ENCODE data around the gene COG4.
"Not testable (repeated sequence)": the region's sequence is repeated elsewhere in the genome, so short reads cannot be mapped to it uniquely, and the experiment has no call there.

COG4 gene

DNA sequence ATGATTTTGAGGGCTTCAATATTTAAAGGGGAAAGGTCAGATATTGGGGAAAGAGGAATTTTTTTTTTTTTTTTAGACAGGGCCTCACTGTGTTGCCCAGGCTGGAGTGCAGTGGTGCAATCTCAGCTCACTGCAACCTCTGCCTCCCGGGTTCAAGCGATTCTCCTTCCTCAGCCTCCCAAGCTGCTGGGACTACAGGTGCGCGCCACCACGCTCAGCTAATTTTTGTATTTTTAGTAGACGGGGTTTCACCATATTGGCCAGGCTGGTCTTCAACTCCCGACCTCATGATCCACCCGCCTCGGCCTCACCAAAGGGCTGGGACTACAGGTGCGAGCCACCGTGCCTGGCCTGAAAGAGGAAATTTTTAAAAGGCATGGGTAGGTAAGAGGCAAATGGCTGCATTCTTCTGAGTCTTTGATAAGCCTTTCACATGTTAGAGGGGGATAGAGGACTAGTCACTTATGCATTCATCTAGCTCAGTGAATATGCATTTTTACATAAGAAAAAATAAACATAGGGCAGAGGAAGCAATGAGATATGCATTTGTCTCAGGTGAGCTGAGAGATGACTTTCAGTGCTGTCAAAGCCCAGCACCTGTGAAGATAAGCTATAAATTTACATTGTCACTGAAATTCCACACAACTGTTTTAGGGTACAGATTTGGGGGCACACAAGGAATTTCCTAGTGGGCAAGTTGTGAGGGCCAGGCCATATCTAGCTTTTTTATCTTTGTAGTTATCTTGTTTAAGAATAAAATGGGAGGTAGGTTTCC, 70.0 kb downstream of the COG4 start:
- DNase-seq: no peak

DNA sequence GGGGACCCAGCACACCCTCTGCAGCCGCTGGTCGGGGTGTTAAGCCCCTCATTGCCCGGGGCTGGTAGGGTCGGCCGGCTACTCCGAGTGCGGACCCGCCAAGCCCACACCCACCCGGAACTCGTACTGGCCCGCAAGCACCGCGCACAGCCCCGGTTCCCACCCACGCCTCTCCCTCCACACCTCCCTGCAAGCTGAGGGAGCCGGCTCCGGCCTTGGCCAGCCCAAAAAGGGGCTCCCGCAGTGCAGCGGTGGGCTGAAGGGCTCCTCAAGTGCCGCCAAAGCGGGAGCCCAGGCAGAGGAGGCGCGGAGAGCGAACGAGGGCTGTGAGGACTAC, 72.4 kb downstream of the COG4 start:
- DNase-seq: not testable (repeated sequence)

DNA sequence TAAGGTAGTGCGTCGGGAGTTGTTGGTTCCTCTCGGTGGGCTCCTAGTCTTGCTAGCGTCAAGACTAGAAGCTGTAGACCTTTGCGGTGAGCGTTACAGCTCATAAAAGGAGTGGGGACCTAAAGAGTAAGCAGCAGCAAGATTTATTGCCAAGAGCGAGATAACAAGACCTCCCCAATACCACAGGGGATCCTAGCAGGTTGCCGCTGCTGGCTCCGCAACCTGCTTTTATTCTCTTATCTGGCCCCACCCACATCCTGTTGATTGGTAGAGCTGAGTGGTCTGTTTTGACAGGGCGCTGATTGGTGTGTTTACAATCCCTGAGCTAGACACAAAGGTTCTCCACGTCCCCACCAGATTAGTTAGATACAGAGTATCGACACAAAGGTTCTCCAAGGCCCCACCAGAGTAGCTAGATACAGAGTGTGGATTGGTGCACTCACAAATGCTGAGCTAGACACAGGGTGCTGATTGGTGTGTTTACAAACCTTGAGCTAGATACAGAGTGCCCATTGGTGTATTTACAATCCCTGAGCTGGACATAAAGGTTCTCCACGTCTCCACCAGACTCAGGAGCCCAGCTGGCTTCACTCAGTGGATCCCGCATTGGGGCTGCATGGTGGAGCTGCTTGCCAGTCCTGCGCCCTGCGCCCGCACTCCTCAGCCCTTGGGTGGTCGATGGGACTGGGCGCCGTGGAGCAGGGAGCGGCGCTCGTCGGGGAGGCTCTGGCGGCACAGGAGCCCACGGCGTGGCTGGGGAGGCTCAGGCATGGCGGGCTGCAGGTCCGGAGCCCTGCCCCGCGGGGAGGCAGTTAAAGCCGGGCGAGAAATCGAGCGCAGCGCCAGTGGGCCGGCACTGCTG, 73.0 kb downstream of the COG4 start:
- not testable (repeated sequence) for DNase-seq

DNA sequence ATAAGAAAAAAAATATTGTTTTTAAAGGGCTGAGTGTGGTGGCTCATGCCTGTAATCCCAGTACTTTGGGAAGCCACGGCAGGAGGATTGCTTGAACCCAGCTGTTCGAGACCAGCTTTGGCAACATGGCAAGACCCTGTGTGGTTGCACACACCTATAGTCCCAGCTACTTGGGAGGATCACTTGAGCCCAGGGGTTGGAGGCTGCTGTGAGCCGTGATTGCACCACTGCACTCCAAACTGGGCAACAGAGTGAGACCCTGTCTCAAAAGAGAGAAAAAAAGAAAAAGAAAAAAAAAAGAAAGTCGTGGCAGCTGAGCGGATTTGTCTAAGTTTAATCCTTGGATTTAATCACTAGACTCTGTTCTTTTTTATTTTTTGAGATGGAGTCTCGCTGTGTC, 75.3 kb downstream of the COG4 start:
- DNase-seq: no peak

DNA sequence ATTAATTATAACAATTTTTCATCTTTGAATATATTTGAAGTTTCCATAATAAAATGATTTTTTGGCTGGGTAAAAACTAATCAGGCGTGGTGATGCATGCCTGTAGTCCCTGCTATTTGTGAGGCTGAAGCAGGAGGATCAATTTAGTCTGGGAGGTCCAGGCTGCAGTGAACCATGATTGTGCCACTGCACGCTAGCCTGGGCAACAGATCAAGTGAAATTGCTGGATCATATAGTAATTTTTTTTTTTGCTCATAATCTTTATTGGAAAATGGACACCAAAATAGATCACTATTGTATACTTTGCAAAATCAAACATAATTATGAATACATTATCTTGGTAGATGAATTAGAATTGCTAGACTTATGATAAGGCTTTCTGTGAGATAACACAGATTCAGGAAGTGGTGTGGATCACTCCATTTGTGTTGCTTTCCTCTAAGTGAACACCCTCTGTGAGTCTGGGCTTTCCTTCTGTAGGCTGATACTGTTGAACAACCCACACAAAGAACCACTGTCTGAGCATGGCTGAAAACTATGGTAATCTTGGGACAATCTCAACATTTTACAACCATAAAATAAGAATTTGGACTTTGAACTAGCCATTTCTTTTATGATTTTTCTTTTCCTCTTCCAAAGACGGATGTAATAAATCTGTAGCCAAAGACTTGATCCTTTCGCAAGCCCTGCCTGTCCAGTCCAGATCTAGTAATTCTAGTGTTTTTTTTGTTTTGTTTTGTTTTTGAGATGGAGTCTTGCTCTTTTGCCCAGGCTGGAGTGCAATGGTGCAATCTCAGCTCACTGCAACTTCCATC, 78.9 kb downstream of the COG4 start:
- no peak for DNase-seq

DNA sequence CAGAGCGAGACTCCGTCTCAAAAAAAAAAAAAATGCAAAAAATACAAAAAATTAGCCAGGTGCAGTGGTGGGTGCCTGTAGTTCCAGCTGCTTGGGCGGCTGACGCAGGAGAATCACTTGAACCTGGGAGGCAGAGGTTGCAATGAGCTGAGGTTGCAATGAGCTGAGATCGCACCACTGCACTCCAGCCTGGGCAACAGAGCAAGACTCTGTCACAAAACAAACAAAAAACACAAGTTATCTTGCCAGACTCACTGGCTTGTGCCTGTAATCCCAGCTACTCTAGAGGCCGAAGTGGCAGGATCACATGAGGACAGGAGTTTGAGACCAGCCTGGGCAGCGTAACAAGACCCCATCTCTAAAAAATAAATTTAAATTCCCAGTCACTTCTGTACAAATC, 81.0 kb downstream of the COG4 start:
- no peak for DNase-seq

DNA sequence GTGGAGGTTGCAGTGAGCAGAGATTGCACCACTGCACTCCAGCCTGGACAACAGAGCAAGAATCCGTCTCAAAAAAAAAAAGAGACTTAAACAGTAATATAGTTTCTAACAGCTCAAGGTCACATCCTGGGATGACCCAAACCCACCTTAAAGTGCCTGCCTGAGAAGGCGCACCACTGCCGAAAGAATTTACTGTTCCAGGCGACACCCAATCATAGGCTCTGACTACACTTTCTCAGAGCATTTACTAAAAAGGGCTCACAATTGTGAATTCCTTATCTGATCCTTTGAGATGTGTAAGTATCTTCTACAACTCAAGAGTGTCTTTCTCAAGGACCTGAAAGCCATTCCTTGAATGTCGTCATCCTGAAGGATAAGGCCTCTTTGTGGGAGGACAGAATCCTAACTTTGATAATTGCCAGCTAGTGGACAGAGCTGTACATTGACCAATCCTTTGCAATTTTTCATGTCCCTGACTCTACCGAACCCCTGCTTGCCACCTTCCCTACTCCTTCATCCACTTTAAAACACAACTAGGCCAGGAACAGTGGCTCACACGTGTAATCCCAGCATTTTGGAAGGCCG, 81.9 kb downstream of the COG4 start:
- no peak for DNase-seq

DNA sequence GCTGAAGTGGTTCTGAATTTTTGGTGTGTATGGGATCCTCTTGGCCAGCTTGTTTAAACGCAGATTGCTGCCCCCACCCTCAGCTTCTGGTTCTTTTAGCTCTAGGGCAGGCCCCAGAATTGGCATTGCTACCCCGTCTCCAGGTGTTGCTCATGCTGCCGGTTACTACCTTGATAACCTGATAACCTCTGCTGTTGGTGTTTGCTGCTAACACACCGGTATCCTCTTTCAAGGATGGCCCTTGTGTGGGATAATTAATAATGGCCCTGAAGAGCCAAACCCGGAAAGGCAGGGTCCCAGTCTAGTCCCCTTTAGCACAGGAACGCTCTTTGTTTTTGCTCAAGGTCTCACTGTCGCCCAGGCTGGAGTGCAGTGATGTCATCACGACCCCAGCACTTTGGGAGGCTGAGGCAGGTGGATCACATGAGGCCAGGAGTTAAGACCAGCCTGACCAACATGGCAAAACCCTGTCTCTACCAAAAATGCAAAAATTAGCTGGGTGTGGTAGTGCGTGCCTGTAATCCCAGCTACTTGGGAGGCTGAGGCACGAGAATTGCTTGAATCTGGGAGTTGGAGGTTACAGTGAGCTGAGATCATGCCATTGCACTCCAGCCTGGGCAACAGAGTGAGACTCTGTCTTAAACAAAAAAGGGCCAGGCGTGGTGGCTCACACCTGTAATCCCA, 83.2 kb downstream of the COG4 start:
- DNase-seq: no peak

DNA sequence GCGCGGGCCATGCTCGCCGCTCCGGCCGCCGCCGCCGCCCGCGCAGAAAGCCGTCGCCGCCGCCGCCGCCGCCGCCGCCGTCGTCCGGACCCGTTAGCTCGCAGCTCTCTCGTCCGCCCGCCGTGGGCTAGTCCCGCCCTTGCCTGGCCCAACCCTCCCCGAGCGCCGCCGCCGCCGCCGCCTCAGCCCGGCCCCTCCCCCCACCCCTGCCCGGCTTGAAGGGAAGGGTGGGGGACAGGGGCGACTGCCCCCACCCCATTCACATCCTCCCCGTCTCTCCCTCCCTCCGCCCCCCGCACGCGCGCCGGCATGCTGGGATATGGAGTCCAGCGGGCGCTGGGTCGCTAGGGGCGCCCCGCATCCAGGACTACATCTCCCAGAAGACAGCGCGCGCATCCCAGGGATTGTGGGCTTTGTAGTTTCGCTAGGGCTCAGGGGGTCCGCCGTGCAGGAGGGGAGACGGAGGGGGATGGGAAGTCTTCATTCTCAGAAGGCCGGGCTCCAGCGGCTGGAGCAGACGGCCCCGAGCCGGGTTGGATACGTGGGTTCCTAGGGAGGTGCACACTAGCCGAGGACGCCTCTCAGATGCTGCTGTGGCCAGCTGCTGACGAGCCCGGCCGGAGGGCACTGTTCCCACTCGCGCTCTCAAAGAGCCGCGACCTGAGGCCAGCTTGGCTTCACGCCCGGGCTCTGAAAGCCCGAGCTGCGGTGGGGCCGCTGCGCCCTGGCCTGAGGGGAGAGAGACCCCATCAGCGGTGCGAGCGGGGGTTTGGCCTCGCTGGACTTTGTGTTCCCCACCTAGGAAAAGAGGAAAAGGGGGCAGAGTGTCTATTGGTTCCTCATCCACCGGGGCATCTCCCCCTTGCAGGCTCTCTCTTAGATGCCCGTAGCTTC, 84.1 kb downstream of the COG4 start, which contains the start of gene ST3GAL2:
Gene ST3GAL2, minus strand, starts transcription at position 132 of the 894 bp plus-strand sequence. CDS start 40,570 bp downstream, outside the sequence.
- peak; percentile 96 for DNase-seq

DNA sequence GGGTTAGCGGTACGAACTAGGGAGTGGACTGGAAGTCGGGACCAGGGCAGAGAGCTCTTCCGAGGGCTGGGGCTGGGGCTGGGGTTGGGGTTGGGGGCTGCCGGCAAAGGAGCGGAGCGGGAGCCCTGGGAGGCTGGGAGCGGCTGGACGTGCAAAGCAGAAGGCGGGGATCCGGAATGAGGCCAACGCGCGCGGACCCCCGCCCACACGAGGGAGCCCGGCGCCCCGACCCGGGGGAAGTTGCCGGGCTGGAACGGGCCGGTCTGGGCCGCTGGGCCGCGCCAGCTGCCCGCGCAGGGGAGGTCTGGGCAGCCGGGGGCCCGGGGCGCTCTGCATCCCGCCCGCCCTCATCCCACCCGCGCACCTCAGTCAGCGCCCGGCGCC, 84.8 kb downstream of the COG4 start:
- DNase-seq: no peak

DNA sequence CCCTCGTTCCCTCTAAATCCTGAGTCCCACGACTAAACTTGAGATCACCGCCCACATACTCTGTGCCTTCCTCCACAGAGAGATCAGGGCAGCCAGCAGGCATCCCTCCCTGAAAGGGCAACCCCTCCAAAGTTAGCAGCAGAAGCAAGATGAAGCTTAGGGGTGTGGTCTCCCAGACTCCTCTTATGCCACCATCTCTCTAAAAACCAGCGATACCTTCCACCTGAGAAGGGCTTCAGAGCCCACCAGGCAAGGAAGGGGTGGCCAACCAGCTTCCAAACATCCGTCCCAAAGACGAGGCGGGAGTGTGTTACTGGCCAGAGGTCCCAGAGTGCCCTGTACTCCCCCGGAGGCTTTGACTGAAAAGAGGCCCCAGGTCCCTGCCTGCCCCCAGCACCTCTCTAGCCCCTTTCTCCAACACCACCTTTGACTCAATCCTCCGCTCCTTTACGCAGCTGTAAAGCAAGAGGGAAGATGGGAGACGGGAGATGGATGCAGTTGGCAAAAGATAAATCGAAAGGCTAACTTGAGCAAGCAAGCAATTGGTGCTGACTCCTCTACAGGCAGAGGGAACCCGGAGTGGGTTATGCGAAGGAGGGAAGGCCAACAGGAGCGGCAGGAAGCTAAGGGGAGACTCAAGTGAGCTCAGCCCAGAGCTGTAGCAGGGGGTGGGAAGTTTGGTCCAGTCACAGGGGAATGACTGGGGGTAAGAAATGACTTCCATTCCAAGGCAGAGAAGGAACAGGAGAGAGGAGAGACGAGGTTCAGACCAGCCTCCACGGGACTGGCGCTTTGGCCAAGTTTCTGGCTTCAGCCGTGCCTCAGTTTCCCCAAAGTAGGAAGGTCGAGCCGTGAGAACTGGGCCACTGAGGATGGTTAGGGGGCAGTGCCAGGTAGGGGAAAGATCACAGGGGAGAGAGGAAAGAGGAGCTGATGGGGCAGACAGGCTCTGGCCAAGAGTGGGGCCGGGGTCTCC, 85.5 kb downstream of the COG4 start:
- DNase-seq: no peak

DNA sequence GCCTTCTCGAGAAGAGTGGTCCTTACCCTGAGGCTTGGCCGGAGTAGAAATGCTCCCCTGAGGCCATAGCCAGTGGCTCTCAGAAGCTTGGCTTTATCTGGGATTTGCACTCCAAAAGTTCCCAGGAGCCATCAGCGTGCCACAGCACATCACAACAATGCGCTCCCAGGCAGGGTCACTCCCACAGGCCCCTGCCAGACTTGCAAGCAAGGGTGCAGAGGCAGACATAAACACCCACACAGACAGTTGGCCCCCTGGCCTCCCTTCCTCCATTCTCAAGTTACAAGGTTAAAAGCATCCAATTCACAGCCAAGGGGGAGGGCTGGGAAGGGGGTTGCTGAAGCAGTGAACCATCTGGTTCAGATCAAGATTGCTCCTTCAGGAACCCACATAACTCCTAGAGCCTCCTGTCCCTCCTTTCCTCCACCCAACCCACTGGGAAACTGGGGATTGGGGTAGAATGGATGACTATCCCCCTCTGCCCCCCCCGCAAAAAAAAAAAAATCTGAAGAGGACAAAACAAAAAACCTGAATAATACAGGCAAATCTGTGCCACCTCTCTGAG, 86.3 kb downstream of the COG4 start:
- no peak for DNase-seq

DNA sequence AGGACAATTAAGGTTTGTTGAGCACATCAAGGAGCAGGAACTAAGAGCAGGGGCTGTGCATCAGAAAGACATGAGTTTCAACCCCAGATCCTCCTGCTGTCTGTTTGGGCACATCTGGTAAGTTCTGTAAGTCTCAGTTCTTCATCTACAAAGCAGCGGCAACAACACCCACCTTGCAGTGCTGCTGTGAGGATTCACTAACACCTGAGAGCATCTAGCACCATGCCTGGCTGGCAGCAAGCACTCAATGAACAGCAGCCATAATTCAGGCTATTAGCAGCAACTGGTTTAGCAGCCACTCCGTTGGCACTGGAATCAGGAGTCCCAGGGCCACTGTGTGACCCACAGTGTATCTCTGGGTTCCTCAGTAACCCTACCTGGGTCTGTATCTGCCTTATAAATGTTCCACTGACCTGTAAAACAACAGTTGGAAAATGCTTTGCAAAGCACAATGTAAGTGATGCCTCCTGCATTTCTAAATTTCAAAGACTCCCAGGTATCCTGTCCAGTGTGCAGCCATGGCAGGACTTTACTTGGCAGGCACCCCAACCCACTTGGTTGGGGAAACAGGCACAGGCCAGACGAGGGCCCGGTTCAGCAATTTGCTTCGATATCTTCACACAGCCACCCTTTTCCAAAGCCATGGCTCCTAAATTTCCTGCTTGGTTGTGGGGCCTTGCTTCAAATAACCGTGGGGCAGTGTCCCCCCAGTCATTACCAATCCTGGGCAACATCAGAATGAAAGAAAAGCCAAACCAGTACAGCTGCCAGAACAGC, 88.7 kb downstream of the COG4 start:
- no peak for DNase-seq

DNA sequence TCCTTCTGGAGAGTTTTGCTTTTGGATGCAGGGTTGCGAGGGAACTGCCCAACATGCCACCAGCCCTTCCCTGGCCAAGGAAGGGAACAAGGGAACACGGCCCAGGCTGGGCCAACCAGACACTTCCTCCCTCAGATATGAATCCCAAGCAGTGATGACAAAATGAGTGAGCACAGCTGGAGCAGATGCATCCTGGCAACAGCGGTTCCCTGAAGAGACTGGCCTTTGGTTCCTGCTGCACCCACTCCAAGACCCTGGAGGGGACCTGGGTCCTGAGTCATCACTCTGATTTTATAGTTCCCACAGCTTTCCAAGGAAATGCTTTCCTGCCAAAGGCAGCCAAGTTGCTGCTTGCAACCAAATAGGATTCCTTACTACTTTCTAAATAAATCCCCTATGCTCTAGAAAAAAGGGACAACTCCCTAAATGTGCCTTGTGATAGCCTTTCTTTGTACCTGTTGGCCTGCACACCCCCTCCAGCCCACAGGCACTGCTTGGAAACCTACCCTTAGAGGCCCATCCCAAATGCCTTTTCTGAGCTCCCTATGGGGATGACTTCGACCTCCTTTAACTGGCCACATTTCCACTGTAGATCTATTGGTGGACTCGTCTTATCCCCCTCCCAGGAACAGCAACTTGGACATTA, 89.8 kb downstream of the COG4 start:
- no peak for DNase-seq

DNA sequence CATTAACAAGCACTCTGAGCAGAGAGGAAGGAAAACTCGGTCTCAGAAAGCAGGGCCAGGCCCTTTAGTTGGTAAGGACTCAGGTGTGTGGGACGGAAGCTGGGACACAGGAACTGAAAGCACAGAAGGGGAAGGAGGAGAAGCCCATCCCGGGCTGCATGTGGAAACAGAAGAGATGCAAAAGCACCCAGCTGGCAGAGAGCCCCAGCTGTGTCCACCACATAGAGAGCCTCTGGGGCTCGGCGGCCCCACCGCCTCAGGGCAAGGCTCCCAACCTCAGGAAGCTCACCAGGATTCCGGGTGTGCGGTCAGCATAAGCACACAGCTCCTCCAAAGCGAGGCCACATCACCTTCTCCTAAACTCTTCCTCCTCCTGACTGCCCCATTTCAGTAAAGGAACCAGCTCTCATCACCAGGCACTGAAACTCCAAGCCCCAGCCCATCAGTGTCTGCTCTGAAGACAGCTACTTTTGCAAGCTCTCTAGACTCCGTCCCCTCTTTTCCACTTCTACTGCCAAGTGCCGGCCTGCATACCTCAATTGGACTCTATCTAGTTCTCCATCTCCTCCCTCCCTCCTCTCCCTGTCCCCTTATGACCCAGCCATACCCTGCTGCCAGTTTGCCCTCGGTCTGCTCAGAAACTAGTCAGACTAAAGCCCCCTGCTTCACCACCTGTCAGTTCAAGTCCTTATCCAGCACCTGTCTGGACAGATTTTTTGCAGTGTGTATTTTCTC, 90.5 kb downstream of the COG4 start:
- DNase-seq: no peak

DNA sequence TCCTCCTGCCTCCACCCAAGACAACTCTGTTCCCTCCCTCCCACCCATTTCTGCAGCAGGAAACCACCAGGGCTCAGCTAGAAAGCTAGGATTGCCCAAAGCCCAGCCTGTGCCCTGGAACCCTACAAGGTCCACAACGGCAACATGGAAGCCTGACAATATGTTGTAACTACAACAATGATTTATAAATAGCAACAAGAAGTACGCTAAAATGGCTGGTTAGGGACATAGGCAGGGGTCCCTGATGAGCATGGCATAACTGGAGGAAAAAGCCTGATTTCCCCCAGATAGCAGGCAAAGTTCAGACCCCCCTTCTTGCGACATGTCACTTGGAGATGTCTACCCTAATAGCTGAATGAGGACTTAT, 91.0 kb downstream of the COG4 start:
- no peak for DNase-seq

DNA sequence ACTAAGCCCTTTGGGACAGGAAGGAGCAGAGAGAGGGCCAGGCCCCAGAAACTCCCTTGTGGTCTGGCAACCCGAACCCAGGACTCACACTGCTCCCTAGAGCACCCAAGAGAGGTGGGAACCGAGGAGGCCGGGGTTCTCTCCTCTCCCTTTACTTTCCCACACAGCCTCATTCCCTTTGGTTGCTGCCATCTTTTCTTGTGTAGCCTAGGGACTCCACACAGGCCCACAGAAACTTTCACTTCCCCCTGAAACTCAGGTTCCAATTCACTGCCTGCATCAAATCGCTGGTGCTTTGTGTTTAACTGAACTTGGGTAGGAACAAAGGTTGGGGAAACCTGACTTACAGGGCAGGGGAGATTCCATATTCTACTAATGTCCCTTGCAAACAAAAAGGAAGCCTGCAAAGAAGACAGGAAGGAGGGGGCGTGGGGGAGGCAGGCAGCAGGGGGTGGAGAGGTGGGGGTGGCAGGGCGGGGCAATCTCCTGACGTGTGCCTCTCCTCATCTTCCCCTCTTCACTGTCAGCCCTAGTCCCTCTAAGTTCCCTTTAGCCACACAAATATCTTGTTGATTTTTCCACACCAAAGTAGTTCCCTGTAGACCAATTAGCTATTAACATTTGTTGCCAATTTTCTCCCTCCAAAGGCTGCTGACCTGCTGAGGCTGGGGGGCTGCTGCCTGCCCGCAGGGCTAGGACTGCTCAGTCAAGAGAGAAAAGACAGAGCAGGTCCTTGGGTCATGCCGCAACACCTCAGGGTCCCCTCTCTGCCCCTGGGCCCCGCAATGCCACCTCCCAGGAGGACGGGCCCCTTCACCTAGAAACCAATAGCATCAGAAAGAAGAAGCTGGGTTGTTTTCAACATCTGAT, 92.5 kb downstream of the COG4 start:
- DNase-seq: peak; percentile 75
